22Rv1 (cell line): ENCODE data around the gene EFHC1.

Source experiments
- H3K27ac ChIP-seq: fragments of 450-650 bp; 2 replicates; pipeline ENCODE4 v1.5.1; 2017
- CTCF ChIP-seq: fragments of 450-650 bp; IDR thresholded peaks from 2 replicates; pipeline ENCODE4 v1.5.1; 2017; ENCODE audit warnings: mild to moderate bottlenecking
- ZFX ChIP-seq: fragments of 450-650 bp; IDR thresholded peaks from 2 replicates; pipeline ENCODE4 v1.6.1; 2017; ENCODE audit warnings: antibody characterized with exemption, borderline replicate concordance

Gene EFHC1

GRCh38 chr6:52409499-52409898, 10.6 kb upstream of the EFHC1 start:
- TF ChIP-seq ZFX (no peak), CTCF (no peak)
- no peak overlapping the region for H3K27ac ChIP-seq

- TF ChIP-seq CTCF = no peak
- no peak for TF ChIP-seq ZFX
- H3K27ac ChIP-seq = no peak overlapping the region
These were observed 9.2 kb upstream of the EFHC1 start for GRCh38 chr6:52410979-52411378.

- TF ChIP-seq CTCF (no peak), ZFX (no peak)
- no peak overlapping the region for H3K27ac ChIP-seq
These were observed 8.2 kb upstream of the EFHC1 start for GRCh38 chr6:52411911-52412310.

GRCh38 chr6:52415333-52415732, 4.8 kb upstream of the EFHC1 start:
- no peak overlapping the region for H3K27ac ChIP-seq
- TF ChIP-seq ZFX = no peak
- TF ChIP-seq CTCF = no peak

GRCh38 chr6:52415917-52416628, 4.1 kb upstream of the EFHC1 start:
- no peak overlapping the region for H3K27ac ChIP-seq
- no peak for TF ChIP-seq ZFX
- no peak for TF ChIP-seq CTCF

GRCh38 chr6:52416629-52417151, 3.5 kb upstream of the EFHC1 start:
- TF ChIP-seq ZFX (no peak), CTCF (peak; percentile 85)
- H3K27ac ChIP-seq = no peak overlapping the region

- H3K27ac ChIP-seq = no peak overlapping the region
These were observed 2.4 kb upstream of the EFHC1 start for GRCh38 chr6:52417675-52418111.

More at GRCh38 chr6:52417675-52418111, 2.4 kb upstream of the EFHC1 start:
- TF ChIP-seq ZFX = no peak
- TF ChIP-seq CTCF = no peak
